Coronary artery (tissue), 2 donors: Measurements from ENCODE around the gene SOX21.
A peak's percentile ranks its signal among the peaks of the same experiment; 100 is the strongest.

Source experiments
- DNase-seq: peaks from one replicate; pipeline ENCODE4 v3.0.0-alpha.2; 2017; ENCODE audit warnings: low spot score
- H3K27ac ChIP-seq, 2 donors: fragments of 200-600 bp; sonication (generic); one replicate each; pipeline ENCODE4 v1.5.1; 2016 to 2019
- H3K4me3 ChIP-seq: fragments of 200-600 bp; sonication (generic); 2 replicates; pipeline ENCODE4 v1.5.1; 2016; ENCODE audit warnings: mild to moderate bottlenecking, moderate library complexity
- CTCF ChIP-seq: fragments of 200-600 bp; sonication (generic); IDR thresholded peaks from one replicate; pipeline ENCODE4 v1.5.1; 2019; ENCODE audit warnings: antibody characterized with exemption

Gene SOX21

GRCh38 chr13:94662274-94662945 lies 49.9 kb downstream of the SOX21 start:
- no peak overlapping the region for H3K4me3 ChIP-seq
- TF ChIP-seq CTCF: no peak
- no peak for DNase-seq
- no peak overlapping the region for H3K27ac ChIP-seq

GRCh38 chr13:94661406-94661805 lies 50.9 kb downstream of the SOX21 start:
- Histone ChIP-seq H3K4me3 (no peak overlapping the region), H3K27ac (no peak overlapping the region)
- no peak for DNase-seq
- TF ChIP-seq CTCF: no peak

GRCh38 chr13:94660695-94661326 lies 51.5 kb downstream of the SOX21 start:
- no peak for TF ChIP-seq CTCF
- DNase-seq: no peak
- Histone ChIP-seq H3K4me3 (peak overlapping the region; percentile 28), H3K27ac (no peak overlapping the region)
